Measurements from ENCODE around the gene TPI1. TPM values are rescaled to one million over a fixed set of nuclear protein-coding genes. Genes with fewer than 3 reads are reported as not detected.
"Not testable (repeated sequence)": the region's sequence is repeated elsewhere in the genome, so short reads cannot be mapped to it uniquely, and the experiment has no call there.

The TPI1 gene
- total RNA-seq, 1 donor from 2014 or later: 832 TPM

DNA sequence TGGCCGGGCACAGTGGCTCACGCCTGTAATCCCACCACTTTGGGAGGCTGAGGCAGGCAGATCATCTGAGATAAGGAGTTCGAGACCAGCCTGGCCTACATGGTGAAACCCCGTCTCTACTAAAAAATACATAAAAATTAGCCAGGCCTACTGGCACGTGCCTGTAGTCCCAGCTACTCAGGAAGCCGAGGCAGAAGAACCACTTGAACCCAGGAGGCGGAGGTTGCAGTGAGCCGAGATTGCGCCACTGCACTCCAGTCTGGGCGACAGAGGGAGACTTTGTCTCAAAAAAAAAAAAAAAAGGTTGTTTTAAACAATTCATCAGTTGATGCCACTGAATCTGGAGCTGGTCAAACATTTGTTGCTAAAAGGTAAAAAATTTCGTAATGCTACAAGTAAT lies 12.5 kb downstream of the TPI1 start:
- ATAC-seq; DNase-seq (ENCODE audit: missing footprints): not testable (repeated sequence)
- intact Hi-C loops (cut with DNase I): loop anchor here (10.0 kb wide), 1 partner anchor 225 kb away; the partner anchor contains the start of gene C1RL

DNA sequence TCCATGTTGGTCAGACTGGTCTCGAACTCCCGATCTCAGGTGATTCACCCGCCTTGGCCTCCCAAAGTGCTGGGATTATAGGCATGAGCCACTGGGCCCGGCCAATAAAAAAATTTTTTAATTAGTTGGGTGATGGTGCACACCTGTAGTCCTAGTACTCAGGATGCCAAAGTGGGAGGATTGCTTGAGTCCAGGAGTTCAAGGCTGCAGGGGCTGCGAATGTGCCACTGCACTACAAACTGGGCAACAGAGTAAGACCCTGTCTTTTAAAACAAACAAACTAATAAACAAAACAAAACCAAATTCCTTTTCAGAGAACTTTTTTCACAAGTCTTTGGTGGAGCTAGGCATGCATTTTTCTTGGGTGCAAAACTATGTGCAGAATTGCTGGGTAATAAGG lies 15.9 kb downstream of the TPI1 start:
- no peak for ATAC-seq
- DNase-seq (ENCODE audit: missing footprints): no peak
- intact Hi-C loops (cut with DNase I): no loop called here

- ATAC-seq (no peak), DNase-seq (ENCODE audit: missing footprints) (no peak)
- intact Hi-C loops (cut with DNase I): no loop called here
These were observed 16.4 kb downstream of the TPI1 start for GRCh38 chr12:6883683-6884082.

GRCh38 chr12:6884539-6884938 lies 17.2 kb downstream of the TPI1 start:
- intact Hi-C loops (cut with DNase I): no loop called here
- no peak for ATAC-seq
- no peak for DNase-seq (ENCODE audit: missing footprints)

GRCh38 chr12:6886206-6886999 lies 19.1 kb downstream of the TPI1 start:
- intact Hi-C loops (cut with DNase I); ATAC-seq; DNase-seq (ENCODE audit: missing footprints): not testable (repeated sequence)

GRCh38 chr12:6887460-6887859 lies 20.1 kb downstream of the TPI1 start:
- intact Hi-C loops (cut with DNase I): no loop called here
- DNase-seq (ENCODE audit: missing footprints): no peak
- ATAC-seq: no peak

DNA sequence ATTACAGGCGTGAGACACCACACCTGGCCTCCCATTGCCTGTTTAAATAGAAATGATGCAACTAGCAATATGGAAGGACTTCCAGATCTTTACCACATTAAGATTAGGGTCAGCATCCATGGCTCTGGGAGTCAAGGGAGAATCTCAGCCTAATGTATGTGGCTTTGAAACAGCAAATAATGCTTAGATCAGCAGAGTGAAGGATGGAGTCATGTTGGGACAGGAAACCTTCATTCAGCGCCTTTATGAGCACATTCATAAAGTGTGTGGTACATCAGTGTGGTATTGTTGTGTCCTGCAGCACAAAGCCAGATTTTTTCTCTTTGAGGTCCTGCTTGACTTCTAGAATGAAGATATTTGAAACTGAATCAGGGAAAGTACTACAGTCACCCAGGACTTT lies 21.0 kb downstream of the TPI1 start:
- intact Hi-C loops (cut with DNase I): no loop called here
- no peak for DNase-seq (ENCODE audit: missing footprints)

GRCh38 chr12:6888794-6889193 lies 21.5 kb downstream of the TPI1 start:
- not testable (repeated sequence) for ATAC-seq

More for the DNA sequence above, 21.0 kb downstream of the TPI1 start:
- no peak for ATAC-seq

GRCh38 chr12:6889775-6890573 lies 22.6 kb downstream of the TPI1 start:
- intact Hi-C loops (cut with DNase I): loop anchor here (2.0 kb wide), 1 partner anchor 17 kb away; the partner anchor contains the start of gene SPSB2
- not testable (repeated sequence) for DNase-seq (ENCODE audit: missing footprints); ATAC-seq

More at GRCh38 chr12:6888794-6889193, 21.5 kb downstream of the TPI1 start:
- DNase-seq (ENCODE audit: missing footprints); intact Hi-C loops (cut with DNase I): not testable (repeated sequence)

DNA sequence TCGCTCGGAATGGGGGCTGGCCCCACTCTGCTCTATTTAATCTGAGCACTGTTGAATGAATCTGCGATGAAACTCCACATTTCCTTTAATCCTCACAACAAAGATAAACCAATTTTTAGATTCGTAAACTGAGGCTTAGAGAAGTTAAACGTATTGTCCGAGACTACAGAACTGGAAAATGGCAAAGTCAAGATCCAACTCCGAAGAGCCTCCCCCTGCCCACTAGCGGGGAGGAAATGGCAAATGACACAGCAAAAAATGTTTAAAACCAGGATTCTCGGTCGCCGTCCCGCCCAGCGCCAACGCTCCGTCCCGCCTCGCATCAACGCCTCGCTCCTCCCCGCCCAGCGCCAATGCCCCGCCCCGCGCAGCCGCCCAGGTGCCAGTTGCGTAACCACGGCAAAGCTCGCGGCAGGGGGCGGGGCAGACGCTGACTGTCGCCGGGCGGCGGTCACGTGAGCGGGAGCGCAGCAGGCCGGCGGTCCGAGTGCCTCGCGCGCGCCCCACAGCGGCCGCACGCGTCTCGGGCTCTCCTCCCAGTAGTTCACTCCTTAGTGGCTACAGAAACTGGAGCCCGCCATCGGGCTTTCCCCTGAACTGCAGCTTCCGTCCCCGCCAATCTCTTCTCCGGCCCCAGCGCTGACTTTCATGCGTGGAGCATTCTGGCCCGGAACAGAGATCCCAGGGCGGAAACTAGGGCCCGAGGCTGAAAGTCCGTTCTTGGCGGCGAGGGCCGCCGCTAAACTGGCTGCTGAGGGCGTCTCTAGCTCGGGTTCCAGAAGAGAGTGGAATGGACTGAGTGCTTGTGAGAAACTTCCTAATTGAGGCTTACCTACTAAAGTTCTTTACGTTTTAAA lies 23.7 kb downstream of the TPI1 start:
- intact Hi-C loops (cut with DNase I): loop anchor here (2.0 kb wide), 1 partner anchor 18 kb away; the partner anchor contains the start of gene SPSB2
- DNase-seq (ENCODE audit: missing footprints) (peak; percentile 99), ATAC-seq (peak; percentile 97)

- DNase-seq (ENCODE audit: missing footprints) (no peak), ATAC-seq (peak; percentile 2)
- intact Hi-C loops (cut with DNase I): loop anchor here (2.0 kb wide), 1 partner anchor 19 kb away; the partner anchor contains the start of gene SPSB2
These were observed 24.3 kb downstream of the TPI1 start for GRCh38 chr12:6891646-6892001.

DNA sequence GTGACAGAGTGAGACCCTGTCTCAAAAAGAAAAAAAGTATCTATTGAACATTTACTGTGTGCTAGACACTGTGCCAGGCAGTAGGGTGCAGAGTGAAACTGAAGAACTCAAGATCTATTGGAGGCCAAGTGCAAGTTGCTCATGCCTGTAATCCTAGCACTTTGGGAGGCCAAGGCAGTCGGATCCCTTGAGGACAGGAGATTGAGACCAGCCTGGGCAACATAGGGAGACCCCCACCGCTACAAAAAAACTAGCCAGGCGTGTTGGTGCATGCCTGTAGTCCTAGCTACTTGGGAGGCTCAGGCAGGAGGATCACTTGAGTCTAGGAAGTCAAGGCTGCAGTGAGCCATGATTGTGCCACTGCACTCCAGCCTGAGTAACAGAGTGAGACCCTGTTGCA lies 25.4 kb downstream of the TPI1 start:
- intact Hi-C loops (cut with DNase I); DNase-seq (ENCODE audit: missing footprints); ATAC-seq: not testable (repeated sequence)

DNA sequence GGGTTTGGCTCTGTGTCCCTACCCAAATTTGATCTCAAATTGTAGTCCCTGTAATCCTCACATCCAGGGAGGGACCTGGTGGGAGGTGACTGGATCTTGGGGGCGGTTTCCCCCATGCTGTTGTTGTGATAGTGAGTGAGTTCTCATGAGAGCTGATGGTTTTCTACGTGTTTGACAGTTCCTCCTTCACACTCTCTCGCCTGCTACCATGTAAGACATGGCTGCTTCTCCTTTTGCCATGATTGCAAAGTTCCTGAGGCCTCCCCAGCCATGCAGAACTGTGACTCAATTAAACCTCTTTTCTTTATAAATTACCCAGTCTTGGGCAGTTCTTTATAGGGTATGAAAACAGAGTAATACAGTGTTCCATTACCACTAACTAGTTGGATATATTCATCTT lies 27.0 kb downstream of the TPI1 start:
- no peak for ATAC-seq

GRCh38 chr12:6896846-6897435 lies 29.6 kb downstream of the TPI1 start:
- ATAC-seq: no peak
- intact Hi-C loops (cut with DNase I): no loop called here
- DNase-seq (ENCODE audit: missing footprints): no peak

More for the DNA sequence above, 27.0 kb downstream of the TPI1 start:
- DNase-seq (ENCODE audit: missing footprints): no peak
- intact Hi-C loops (cut with DNase I): no loop called here

GRCh38 chr12:6899427-6899826 lies 32.1 kb downstream of the TPI1 start:
- intact Hi-C loops (cut with DNase I): no loop called here

GRCh38 chr12:6899837-6900519 lies 32.6 kb downstream of the TPI1 start:
- ATAC-seq: no peak
- intact Hi-C loops (cut with DNase I): no loop called here
- peak; percentile 78 for DNase-seq (ENCODE audit: missing footprints)

More at GRCh38 chr12:6899427-6899826, 32.1 kb downstream of the TPI1 start:
- no peak for DNase-seq (ENCODE audit: missing footprints)
- ATAC-seq: no peak

DNA sequence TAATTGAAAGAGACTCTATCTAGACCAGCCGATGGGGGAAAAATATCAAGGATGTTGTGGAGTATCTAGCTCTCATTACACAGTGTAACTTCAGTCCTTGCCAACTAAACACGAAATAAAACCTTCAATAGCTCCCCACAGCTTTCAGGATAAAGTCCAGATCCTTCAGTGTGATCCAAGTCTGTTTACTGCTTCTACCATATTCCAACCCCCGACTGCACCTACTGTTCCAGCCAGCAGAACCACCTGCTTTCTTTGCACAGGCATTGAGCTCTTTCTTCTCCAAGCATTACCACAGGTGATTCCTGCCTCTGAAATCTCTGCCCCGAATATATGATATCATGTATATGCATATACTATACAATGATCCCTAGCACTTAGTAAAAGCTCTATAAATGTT lies 35.1 kb downstream of the TPI1 start:
- no peak for DNase-seq (ENCODE audit: missing footprints)
- intact Hi-C loops (cut with DNase I): no loop called here
- no peak for ATAC-seq

- ATAC-seq (no peak), DNase-seq (ENCODE audit: missing footprints) (no peak)
- intact Hi-C loops (cut with DNase I): loop anchor here (2.0 kb wide), 1 partner anchor 21 kb away; no protein-coding TSS in a partner anchor
These were observed 36.4 kb downstream of the TPI1 start for GRCh38 chr12:6903722-6904121.
